BJ (cell line): ENCODE results near the gene KCP. TPM values are rescaled to one million over a fixed set of nuclear protein-coding genes. Genes with fewer than 3 reads are reported as not detected.
"Not testable (repeated sequence)": the region's sequence is repeated elsewhere in the genome, so short reads cannot be mapped to it uniquely, and the experiment has no call there.

ENCODE experiments used
- CTCF ChIA-PET: fragments of 350-600 bp; formaldehyde crosslinking; extraction: SDS; loops from one replicate; lab custom pipeline; 2021; ENCODE audit warnings: antibody characterized with exemption, inconsistent platforms; lab: Yijun Ruan, JAX
- POLR2A ChIA-PET: fragments of 300-600 bp; sonication (Branson Sonifier 250); formaldehyde crosslinking; extraction: SDS; loops from one replicate; lab custom pipeline; 2021; ENCODE audit warnings: antibody characterized with exemption; lab: Charles Lee
- DNase-seq: peaks from one replicate; pipeline ENCODE4 v3.0.0-alpha.2; 2011; ENCODE audit warnings: low read depth
- H3K27me3 ChIP-seq: 2 replicates; pipeline ENCODE4 v1.6.0; 2011; ENCODE audit warnings: low read length; ENCODE audit not compliant: control insufficient read depth, insufficient read depth
- H3K36me3 ChIP-seq: 2 replicates; pipeline ENCODE4 v1.5.1; 2011; ENCODE audit warnings: low read length; ENCODE audit not compliant: control insufficient read depth, insufficient read depth
- H3K4me3 ChIP-seq: 2 replicates; pipeline ENCODE4 v1.5.1; 2011; ENCODE audit warnings: low read depth, mild to moderate bottlenecking, control low read depth, low read length
- polyA plus RNA-seq: library from polyadenylated mRNA; depleted of rRNA; stranded (reverse); fragments of >200 nt; gene quantifications from 2 replicates; pipeline ENCODE4 v1.2.3, GENCODE V29; 2011
- TF ChIP-seq, protein P1 (sequence below): IDR thresholded peaks from 2 replicates; pipeline ENCODE4 v1.5.1; 2011; ENCODE audit warnings: low read depth, mild to moderate bottlenecking, control low read depth, inconsistent platforms, low read length, moderate library complexity; ENCODE audit not compliant: insufficient read depth

Gene KCP
- polyA plus RNA-seq, 1 experiment = not detected

DNA sequence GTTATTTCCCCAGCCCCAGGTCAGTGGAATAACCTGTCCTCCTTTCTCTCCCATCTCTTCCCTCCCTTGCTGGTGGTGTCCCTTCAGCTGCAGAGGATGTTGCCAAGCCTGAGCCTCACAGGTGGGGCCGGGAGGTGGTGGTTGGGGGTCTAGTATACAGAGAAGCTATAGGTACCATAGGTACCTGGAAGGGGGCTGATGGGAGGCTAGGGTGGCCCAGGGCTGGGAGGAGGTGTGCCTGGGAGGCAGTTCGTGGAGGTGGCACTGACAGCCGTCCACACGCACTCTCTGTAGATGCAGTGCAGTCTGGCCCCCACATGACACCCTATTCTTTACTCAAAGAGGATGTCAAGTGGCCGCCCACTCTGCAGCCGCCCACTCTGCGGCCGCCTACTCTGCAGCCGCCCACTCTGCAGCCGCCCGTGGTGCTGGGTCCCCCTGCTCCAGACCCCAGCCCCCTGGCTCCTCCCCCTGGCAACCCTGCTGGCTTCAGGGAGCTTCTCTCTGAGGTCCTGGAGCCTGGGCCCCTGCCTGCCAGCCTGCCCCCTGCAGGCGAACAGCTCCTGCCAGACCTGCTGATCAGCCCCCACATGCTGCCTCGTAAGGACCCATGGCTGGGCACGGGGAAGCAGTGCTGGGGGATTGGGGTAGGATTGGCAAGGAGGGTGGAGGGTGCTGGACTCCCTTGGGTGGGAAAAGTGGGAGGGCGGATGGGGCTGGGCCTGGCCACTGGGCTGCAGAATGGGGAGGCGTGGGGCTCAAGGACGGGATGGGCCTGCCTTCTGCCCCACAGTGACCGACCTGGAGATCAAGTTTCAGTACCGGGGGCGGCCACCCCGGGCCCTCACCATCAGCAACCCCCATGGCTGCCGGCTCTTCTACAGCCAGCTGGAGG lies 36.7 kb upstream of the KCP start:
- POLR2A ChIA-PET = no interaction called here
- TF ChIP-seq, protein P1, sequence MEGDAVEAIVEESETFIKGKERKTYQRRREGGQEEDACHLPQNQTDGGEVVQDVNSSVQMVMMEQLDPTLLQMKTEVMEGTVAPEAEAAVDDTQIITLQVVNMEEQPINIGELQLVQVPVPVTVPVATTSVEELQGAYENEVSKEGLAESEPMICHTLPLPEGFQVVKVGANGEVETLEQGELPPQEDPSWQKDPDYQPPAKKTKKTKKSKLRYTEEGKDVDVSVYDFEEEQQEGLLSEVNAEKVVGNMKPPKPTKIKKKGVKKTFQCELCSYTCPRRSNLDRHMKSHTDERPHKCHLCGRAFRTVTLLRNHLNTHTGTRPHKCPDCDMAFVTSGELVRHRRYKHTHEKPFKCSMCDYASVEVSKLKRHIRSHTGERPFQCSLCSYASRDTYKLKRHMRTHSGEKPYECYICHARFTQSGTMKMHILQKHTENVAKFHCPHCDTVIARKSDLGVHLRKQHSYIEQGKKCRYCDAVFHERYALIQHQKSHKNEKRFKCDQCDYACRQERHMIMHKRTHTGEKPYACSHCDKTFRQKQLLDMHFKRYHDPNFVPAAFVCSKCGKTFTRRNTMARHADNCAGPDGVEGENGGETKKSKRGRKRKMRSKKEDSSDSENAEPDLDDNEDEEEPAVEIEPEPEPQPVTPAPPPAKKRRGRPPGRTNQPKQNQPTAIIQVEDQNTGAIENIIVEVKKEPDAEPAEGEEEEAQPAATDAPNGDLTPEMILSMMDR = 0 out of 2 replicates have a peak, but pooled peaks have one; percentile 6
- CTCF ChIA-PET = interaction anchor here (0.6 to 1.2 kb wide), 2 partner anchors 144 to 261 kb away, joined by 3 to 4 read pairs; no protein-coding TSS in a partner anchor
- Histone ChIP-seq H3K4me3 (no peak overlapping the region), H3K27me3 (no peaks in the 10 kb centered on the region), H3K36me3 (no peaks in the 10 kb centered on the region)
- no peak for DNase-seq

- Histone ChIP-seq H3K27me3 (0 out of 2 replicates have a peak, but pooled peaks cover 4% of the 10 kb centered on the region), H3K4me3 (no peak overlapping the region), H3K36me3 (no peaks in the 10 kb centered on the region)
- TF ChIP-seq, protein P1 = no peak
- DNase-seq = no peak
- CTCF ChIA-PET = no interaction called here
- POLR2A ChIA-PET = no interaction called here
Observed at GRCh38 chr7:128945668-128946366, 35.3 kb upstream of the KCP start.

GRCh38 chr7:128944487-128945236 lies 34.2 kb upstream of the KCP start:
- ChIA-PET CTCF (interaction anchor here (0.6 kb wide), 1 partner anchor 23 kb away, joined by 3 read pairs; no protein-coding TSS in a partner anchor), POLR2A (no interaction called here)
- TF ChIP-seq, protein P1 = no peak
- Histone ChIP-seq H3K27me3 (peaks cover 10% of the 10 kb centered on the region; the same call in 1 of the 2 replicates), H3K4me3 (no peak overlapping the region), H3K36me3 (no peaks in the 10 kb centered on the region)
- no peak for DNase-seq

DNA sequence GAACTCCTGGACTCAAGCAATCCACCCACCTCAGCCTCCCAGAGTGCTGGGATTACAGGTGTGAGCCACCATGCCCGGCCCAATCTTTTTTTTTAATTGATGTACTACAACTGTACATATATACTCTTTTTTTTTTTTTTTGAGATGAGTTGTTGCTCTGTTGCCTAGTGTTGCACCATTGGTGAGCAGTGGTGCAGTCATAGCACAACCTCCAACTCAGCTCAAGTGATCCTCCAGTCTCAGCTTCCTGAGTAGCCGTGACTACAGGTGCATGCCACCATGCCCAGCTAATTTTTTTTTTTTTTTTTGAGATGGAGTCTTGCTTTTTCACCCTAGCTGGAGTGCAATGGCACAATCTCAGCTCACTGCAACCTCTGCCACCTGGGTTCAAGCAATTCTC lies 32.7 kb upstream of the KCP start:
- peaks cover 18% of the 10 kb centered on the region for H3K27me3 ChIP-seq
- DNase-seq, POLR2A ChIA-PET, H3K36me3 ChIP-seq, H3K4me3 ChIP-seq: not testable (repeated sequence)
- CTCF ChIA-PET = interaction anchor here (0.7 kb wide), 1 partner anchor 36 kb away, joined by 3 read pairs; no protein-coding TSS in a partner anchor

DNA sequence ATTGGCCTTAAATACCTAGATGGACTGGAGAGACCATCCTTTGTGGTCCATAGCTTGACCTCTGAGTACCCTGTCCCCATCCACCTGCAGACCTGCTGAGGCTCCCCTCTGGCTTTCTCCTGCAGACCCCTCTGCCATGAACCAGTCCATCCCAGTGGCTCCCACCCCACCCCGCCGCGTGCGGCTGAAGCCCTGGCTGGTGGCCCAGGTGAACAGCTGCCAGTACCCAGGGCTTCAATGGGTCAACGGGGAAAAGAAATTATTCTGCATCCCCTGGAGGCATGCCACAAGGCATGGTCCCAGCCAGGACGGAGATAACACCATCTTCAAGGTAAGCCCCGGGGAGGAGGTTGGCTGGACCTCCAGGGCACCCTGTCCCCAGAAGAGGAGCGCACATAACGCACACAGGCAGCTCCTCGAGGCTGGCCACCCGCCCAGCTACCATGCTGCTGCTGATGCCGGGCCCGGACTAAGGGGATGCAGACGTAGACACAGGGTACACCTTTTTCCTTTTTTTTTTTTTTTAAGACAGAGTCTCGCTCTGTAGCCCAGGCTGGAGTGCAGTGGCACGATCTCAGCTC lies 31.5 kb upstream of the KCP start:
- TF ChIP-seq, protein P1 = no peak
- POLR2A ChIA-PET = no interaction called here
- CTCF ChIA-PET = no interaction called here

More for the DNA sequence above, 31.5 kb upstream of the KCP start:
- no peaks in the 10 kb centered on the region for H3K36me3 ChIP-seq
- H3K27me3 ChIP-seq = peaks cover 23% of the 10 kb centered on the region
- no peak overlapping the region for H3K4me3 ChIP-seq
- no peak for DNase-seq
